Body of pancreas (tissue), 4 donors: Measurements from ENCODE around the gene FBXL20.

Experiments
- POLR2A ChIP-seq, 3 donors: fragments of 450-650 bp; IDR thresholded peaks; one replicate each; pipeline ENCODE4 v1.6.1; 2016; ENCODE audit warnings: antibody characterized with exemption in 3 of 3, mild to moderate bottlenecking in 2 of 3
- TF ChIP-seq, protein P1 (sequence below), 7 experiments: fragments of 450-650 bp in 4 of 7; fragments of 200-600 bp in 3 of 7; sonication (generic) in 3 of 7; IDR thresholded peaks; one replicate each; pipeline ENCODE4 v1.5.1; 2016 to 2019; ENCODE audit warnings: antibody characterized with exemption in 7 of 7

DNA sequence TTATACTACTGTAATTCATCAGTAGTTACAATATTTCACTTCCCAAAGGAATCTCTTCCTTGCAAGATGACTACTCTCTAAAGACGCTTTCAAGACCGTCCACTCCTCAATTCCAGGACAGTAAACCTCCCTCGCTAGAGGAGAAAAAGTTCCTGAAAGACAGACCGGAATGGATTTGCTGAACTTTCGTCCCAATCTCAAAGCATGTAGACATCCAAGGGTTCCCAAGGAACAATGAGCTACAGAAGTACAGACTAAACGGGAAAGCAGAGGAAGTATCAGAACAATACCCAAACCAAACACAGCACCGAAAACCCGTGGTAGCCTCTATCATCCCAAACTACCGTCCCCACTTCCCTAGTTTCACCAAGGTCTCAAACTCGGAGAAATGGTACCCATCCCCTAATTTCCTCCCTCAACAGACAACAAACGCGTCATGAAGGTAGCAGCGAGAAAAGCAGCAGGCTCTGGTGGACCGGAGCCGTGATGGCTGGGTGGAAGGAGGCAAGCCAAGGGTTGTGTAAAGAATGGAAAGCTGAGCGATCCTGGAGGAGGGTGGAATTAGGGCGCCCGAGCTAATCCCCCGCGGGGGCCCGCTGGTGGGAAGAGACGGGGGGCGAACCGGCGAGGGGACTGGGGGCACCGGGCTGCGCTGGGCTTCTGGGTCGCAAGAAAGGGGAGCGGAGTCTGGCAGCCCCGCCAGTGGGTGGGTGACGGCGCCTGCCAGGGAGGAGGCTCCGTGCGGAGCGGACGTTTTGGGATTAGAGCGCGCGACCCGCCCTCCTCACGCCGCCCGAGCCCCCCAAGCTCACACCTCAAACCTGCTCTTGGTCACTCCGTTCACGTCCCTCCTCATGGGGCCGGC, 647 bp downstream of the FBXL20 start:
- TF ChIP-seq, protein P1, sequence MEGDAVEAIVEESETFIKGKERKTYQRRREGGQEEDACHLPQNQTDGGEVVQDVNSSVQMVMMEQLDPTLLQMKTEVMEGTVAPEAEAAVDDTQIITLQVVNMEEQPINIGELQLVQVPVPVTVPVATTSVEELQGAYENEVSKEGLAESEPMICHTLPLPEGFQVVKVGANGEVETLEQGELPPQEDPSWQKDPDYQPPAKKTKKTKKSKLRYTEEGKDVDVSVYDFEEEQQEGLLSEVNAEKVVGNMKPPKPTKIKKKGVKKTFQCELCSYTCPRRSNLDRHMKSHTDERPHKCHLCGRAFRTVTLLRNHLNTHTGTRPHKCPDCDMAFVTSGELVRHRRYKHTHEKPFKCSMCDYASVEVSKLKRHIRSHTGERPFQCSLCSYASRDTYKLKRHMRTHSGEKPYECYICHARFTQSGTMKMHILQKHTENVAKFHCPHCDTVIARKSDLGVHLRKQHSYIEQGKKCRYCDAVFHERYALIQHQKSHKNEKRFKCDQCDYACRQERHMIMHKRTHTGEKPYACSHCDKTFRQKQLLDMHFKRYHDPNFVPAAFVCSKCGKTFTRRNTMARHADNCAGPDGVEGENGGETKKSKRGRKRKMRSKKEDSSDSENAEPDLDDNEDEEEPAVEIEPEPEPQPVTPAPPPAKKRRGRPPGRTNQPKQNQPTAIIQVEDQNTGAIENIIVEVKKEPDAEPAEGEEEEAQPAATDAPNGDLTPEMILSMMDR (IDR thresholded peaks at IDR 0.05): no peak
- no peak for TF ChIP-seq POLR2A (IDR thresholded peaks at IDR 0.05)
